GM19351 (cell line): Measurements from ENCODE around the gene TSPAN2.

Source experiments
- ATAC-seq: cut with Tn5 transposase; IDR thresholded peaks from one replicate; pipeline ENCODE4 v1.9.1; 2021; ENCODE audit warnings: mild to moderate bottlenecking, moderate library complexity; ENCODE audit not compliant: unreplicated experiment

TSPAN2 gene

GRCh38 chr1:115114308-115114707 is 25.0 kb upstream of the TSPAN2 start:
- ATAC-seq: no peak

- no peak for ATAC-seq
Observed at GRCh38 chr1:115113766-115114165, 24.5 kb upstream of the TSPAN2 start.

- peak; percentile 42 for ATAC-seq
Observed at GRCh38 chr1:115112496-115113375, 23.4 kb upstream of the TSPAN2 start.

GRCh38 chr1:115107516-115108260 is 18.4 kb upstream of the TSPAN2 start:
- ATAC-seq: no peak

- ATAC-seq: no peak
Observed at GRCh38 chr1:115105831-115106230, 16.5 kb upstream of the TSPAN2 start.

GRCh38 chr1:115099693-115100050 is 10.4 kb upstream of the TSPAN2 start:
- no peak for ATAC-seq

GRCh38 chr1:115098979-115099692 is 9.8 kb upstream of the TSPAN2 start:
- ATAC-seq: peak; percentile 88

GRCh38 chr1:115092175-115092574 is 2.9 kb upstream of the TSPAN2 start:
- ATAC-seq: no peak

GRCh38 chr1:115091572-115091971 is 2.3 kb upstream of the TSPAN2 start:
- ATAC-seq: no peak

- no peak for ATAC-seq
Observed at GRCh38 chr1:115090956-115091355, 1.7 kb upstream of the TSPAN2 start.

- no peak for ATAC-seq
Observed at GRCh38 chr1:115090540-115090939, 1.2 kb upstream of the TSPAN2 start.

GRCh38 chr1:115090186-115090490 is 835 bp upstream of the TSPAN2 start:
- ATAC-seq: no peak

- ATAC-seq: peak; percentile 11
Observed at GRCh38 chr1:115088871-115089419, 358 bp downstream of the TSPAN2 start.

GRCh38 chr1:115088115-115088778 is 1.1 kb downstream of the TSPAN2 start:
- ATAC-seq: no peak

GRCh38 chr1:115086176-115086830 is 3.0 kb downstream of the TSPAN2 start:
- ATAC-seq: no peak

GRCh38 chr1:115084902-115085511 is 4.3 kb downstream of the TSPAN2 start:
- no peak for ATAC-seq

- ATAC-seq: no peak
Observed at GRCh38 chr1:115082949-115083348, 6.4 kb downstream of the TSPAN2 start.

- no peak for ATAC-seq
Observed at GRCh38 chr1:115078708-115079107, 10.6 kb downstream of the TSPAN2 start.

GRCh38 chr1:115077984-115078330 is 11.3 kb downstream of the TSPAN2 start:
- no peak for ATAC-seq
